Stimulated activated CD8-positive, alpha-beta memory T cell treated with anti-CD3 and anti-CD28 coated beads, Interleukin-4, amount 100 ng/mL, for 24 hours (primary cell): ENCODE results near the gene FGF14.

Source experiments
- DNase-seq: peaks from one replicate; pipeline ENCODE4 v3.0.0-alpha.2; 2020; ENCODE audit warnings: low read depth

FGF14 gene

GRCh38 chr13:102250448-102250847 is 151.4 kb downstream of the FGF14 start:
- DNase-seq: no peak

- no peak for DNase-seq
These were observed 157.1 kb downstream of the FGF14 start for GRCh38 chr13:102244607-102245227.

GRCh38 chr13:102240110-102240509 is 161.7 kb downstream of the FGF14 start:
- DNase-seq: no peak

- no peak for DNase-seq
These were observed 164.6 kb downstream of the FGF14 start for GRCh38 chr13:102237230-102237629.

- no peak for DNase-seq
These were observed 165.0 kb downstream of the FGF14 start for GRCh38 chr13:102236830-102237229.

GRCh38 chr13:102236341-102236740 is 165.5 kb downstream of the FGF14 start:
- DNase-seq: no peak

- no peak for DNase-seq
These were observed 166.2 kb downstream of the FGF14 start for GRCh38 chr13:102235689-102236088.

GRCh38 chr13:102234618-102235017 is 167.2 kb downstream of the FGF14 start:
- DNase-seq: no peak

GRCh38 chr13:102233566-102234208 is 168.2 kb downstream of the FGF14 start:
- DNase-seq: no peak

GRCh38 chr13:102231479-102231878 is 170.4 kb downstream of the FGF14 start:
- DNase-seq: no peak

- no peak for DNase-seq
These were observed 174.1 kb downstream of the FGF14 start for GRCh38 chr13:102227741-102228140.

GRCh38 chr13:102226591-102226990 is 175.3 kb downstream of the FGF14 start:
- no peak for DNase-seq

- DNase-seq: no peak
These were observed 176.0 kb downstream of the FGF14 start for GRCh38 chr13:102225892-102226291.

- DNase-seq: no peak
These were observed 181.1 kb downstream of the FGF14 start for GRCh38 chr13:102220681-102221228.

- no peak for DNase-seq
These were observed 186.9 kb downstream of the FGF14 start for GRCh38 chr13:102214956-102215355.

- DNase-seq: no peak
These were observed 189.1 kb downstream of the FGF14 start for GRCh38 chr13:102212729-102213128.

GRCh38 chr13:102208347-102208746 is 193.5 kb downstream of the FGF14 start:
- DNase-seq: no peak

- DNase-seq: no peak
These were observed 194.0 kb downstream of the FGF14 start for GRCh38 chr13:102207680-102208342.

- no peak for DNase-seq
These were observed 198.1 kb downstream of the FGF14 start for GRCh38 chr13:102203718-102204117.

GRCh38 chr13:102198418-102199311 is 203.2 kb downstream of the FGF14 start:
- no peak for DNase-seq

- DNase-seq: no peak
These were observed 204.7 kb downstream of the FGF14 start for GRCh38 chr13:102197193-102197592.
